K562 (cell line): ENCODE data around the gene SARS1. TPM values are rescaled to one million over a fixed set of nuclear protein-coding genes. Genes with fewer than 3 reads are reported as not detected.

Source experiments
- ATAC-seq: fragments of 200-7000 bp; cut with Tn5 transposase; 3 replicates; pipeline ENCODE4 v1.9.1; 2020; ENCODE audit warnings: moderate library complexity
- BruUV-seq: library from RNA; stranded (reverse); fragments of 400-500 nt; replicated peaks from 2 replicates; lab custom pipeline; 2021; lab: Mats Ljungman, UMichigan
- CTCF ChIA-PET: fragments of 300-600 bp; formaldehyde crosslinking; extraction: SDS; loops from one replicate; lab custom pipeline; 2021; ENCODE audit warnings: low intra/inter-chr PET ratio; lab: Yijun Ruan, JAX
- POLR2A ChIA-PET: fragments of 300-600, 350-650 bp; sonication (Branson Sonifier 250); formaldehyde crosslinking; extraction: SDS; loops from one replicate; lab custom pipeline; 2021; ENCODE audit warnings: antibody characterized with exemption, inconsistent platforms; lab: Yijun Ruan, JAX
- DNase-seq, 4 experiments: peaks; one replicate each; pipeline versions ENCODE4 v3.0.0 to v3.0.0-alpha.2; 2011 to 2018; ENCODE audit warnings: low spot score in 3 of 4, mixed read lengths in 3 of 4; ENCODE audit errors: extremely low read depth in 1 of 4
- FAIRE-seq: peaks from 2 replicates; lab custom pipeline; 2011; peaks lifted over from hg19 to GRCh38; lab: Jason Lieb, UNC
- H2AFZ ChIP-seq: 2 replicates; pipeline ENCODE4 v1.6.0; 2011; ENCODE audit warnings: low read depth, low read length, control low read depth, inconsistent platforms
- H3K27ac ChIP-seq: fragments of 200-600 bp; 3 replicates; pipeline ENCODE4 v1.8.0; 2011; ENCODE audit warnings: low read depth, mild to moderate bottlenecking, control low read depth, inconsistent platforms, low read length, moderate library complexity, mixed read lengths; ENCODE audit errors: extremely low read depth
- H3K27me3 ChIP-seq, 2 experiments: fragments of 300-600 bp in 1 of 2; 2 replicates in 1 of 2; 3 replicates in 1 of 2; pipeline versions ENCODE4 v1.6.0 to v1.8.0; 2011; ENCODE audit warnings: inconsistent platforms in 2 of 2, low read length in 2 of 2, mild to moderate bottlenecking in 1 of 2, mixed read lengths in 1 of 2, moderate library complexity in 1 of 2; ENCODE audit not compliant: control insufficient read depth in 2 of 2, insufficient read depth in 2 of 2
- H3K36me3 ChIP-seq: fragments of 300-600 bp; 3 replicates; pipeline ENCODE4 v1.8.0; 2011; ENCODE audit warnings: mild to moderate bottlenecking, low read length, inconsistent platforms; ENCODE audit not compliant: control insufficient read depth, insufficient read depth
- H3K4me1 ChIP-seq, 2 experiments: fragments of 200-600 bp in 1 of 2; replicated peaks in 1 of 2; 2 replicates in 1 of 2; 3 replicates in 1 of 2; pipeline versions ENCODE4 v1.5.1 to v1.8.0; 2011; ENCODE audit warnings: inconsistent platforms in 2 of 2, low read length in 2 of 2, mild to moderate bottlenecking in 1 of 2, mixed read lengths in 1 of 2, moderate library complexity in 1 of 2; ENCODE audit not compliant: control insufficient read depth in 2 of 2, insufficient read depth in 2 of 2
- H3K4me2 ChIP-seq: 2 replicates; pipeline ENCODE4 v1.6.1; 2011; ENCODE audit warnings: low read length, control low read depth, inconsistent platforms, mixed read lengths; ENCODE audit not compliant: insufficient read depth
- H3K4me3 ChIP-seq: fragments of 200-600 bp; sonication (generic), shearing (Covaris generic); 2 replicates; pipeline ENCODE4 v1.5.1; 2016; ENCODE audit warnings: control low read depth, inconsistent platforms
- H3K79me2 ChIP-seq: fragments of 200-600 bp; 3 replicates; pipeline ENCODE4 v1.8.0; 2011; ENCODE audit warnings: low read length, inconsistent platforms; ENCODE audit not compliant: control insufficient read depth, insufficient read depth
- H3K9ac ChIP-seq, 2 experiments: 2 replicates each; pipeline versions ENCODE4 v1.6.0 to v1.6.1; 2011; ENCODE audit warnings: low read depth in 2 of 2, low read length in 2 of 2, control low read depth in 1 of 2, inconsistent platforms in 1 of 2, mild to moderate bottlenecking in 1 of 2, mixed read lengths in 1 of 2; ENCODE audit not compliant: insufficient read depth in 1 of 2
- H3K9me1 ChIP-seq: one replicate; pipeline ENCODE4 v1.6.0; 2011; ENCODE audit warnings: inconsistent platforms, mild to moderate bottlenecking, low read length, moderate library complexity; ENCODE audit not compliant: control insufficient read depth, insufficient read depth
- H3K9me3 ChIP-seq: replicated peaks from 2 replicates; pipeline ENCODE4 v1.5.1; 2011; ENCODE audit warnings: low read depth, low read length, inconsistent platforms; ENCODE audit not compliant: control insufficient read depth, insufficient read depth
- H4K20me1 ChIP-seq: replicated peaks from 2 replicates; pipeline ENCODE4 v1.6.1; 2011; ENCODE audit warnings: low read length, inconsistent platforms, mixed read lengths; ENCODE audit not compliant: control insufficient read depth, insufficient read depth
- CCNT2 ChIP-seq: IDR thresholded peaks from 2 replicates; pipeline ENCODE4 v1.6.1; 2011; ENCODE audit warnings: borderline replicate concordance, low read depth, mild to moderate bottlenecking, moderate library complexity, mixed read lengths, low read length; ENCODE audit not compliant: insufficient read length; ENCODE audit errors: extremely low read depth
- MYNN ChIP-seq, 2 experiments: sonication (generic); formaldehyde crosslinking in 1 of 2; IDR thresholded peaks; 2 replicates each; pipeline versions ENCODE4 v1.5.0 to v1.6.1; 2016 to 2020; ENCODE audit warnings: antibody characterized with exemption in 1 of 2, missing genetic modification reagents in 1 of 2
- POLR2G ChIP-seq: fragments of 200-400 bp; formaldehyde crosslinking; IDR thresholded peaks from 2 replicates; pipeline ENCODE4 v1.6.1; 2017; ENCODE audit warnings: low read depth, mild to moderate bottlenecking, antibody characterized with exemption, low read length, moderate library complexity
- RBM22 ChIP-seq: fragments of 200-400 bp; formaldehyde crosslinking; IDR thresholded peaks from 2 replicates; pipeline ENCODE4 v1.6.1; 2018; ENCODE audit warnings: low read length, low read depth; ENCODE audit not compliant: poor library complexity, severe bottlenecking
- ZNF79 ChIP-seq: fragments of 250-450 bp; sonication (Bioruptor Pico); IDR thresholded peaks from 2 replicates; pipeline ENCODE4 v1.4.0; 2020; ENCODE audit warnings: low read depth, mild to moderate bottlenecking, moderate library complexity
- WGBS: fragments of 100-300 bp; shearing (Covaris generic); methylation state at CpG from one replicate; pipeline ENCODE4 v1.1.6; 2016; ENCODE audit warnings: low coverage, mixed read lengths; ENCODE audit not compliant: insufficient coverage; ENCODE audit errors: missing lambda C conversion rate; 5-methylcytosine and 5-hydroxymethylcytosine counted together
- in situ Hi-C: fragments of 300-500 bp; cut with MboI; formaldehyde crosslinking; loops from 4 replicates; pipeline ENCODE4 v1.15.0; 2018; ENCODE audit warnings: inconsistent platforms, mixed read lengths
- intact Hi-C: fragments of 100-400 bp; cut with micrococcal nuclease; formaldehyde crosslinking; loops from 2 replicates; pipeline ENCODE4 v1.14.2; 2022
- polyA plus RNA-seq, 8 experiments: library from polyadenylated mRNA; depleted of rRNA in 4 of 8; stranded (reverse) in 5 of 8; unstranded in 3 of 8; fragments of >200 nt; fragmentation: Nextera tagmentation in 2 of 8; fragmentation: Illumina TruSeq in 1 of 8; extraction: Ambion mirVana in 2 of 8; extraction: Trizol in 1 of 8; gene quantifications; 2 replicates each; pipeline versions ENCODE4 v1.2.1 to v1.2.3, GENCODE V29; 2011 to 2014; ENCODE audit warnings: inconsistent platforms in 1 of 8, missing spikeins in 1 of 8
- total RNA-seq, 7 experiments: library from RNA; depleted of rRNA in 6 of 7; stranded (reverse); fragments of >200 nt in 6 of 7; fragmentation: Illumina TruSeq in 2 of 7; extraction: Trizol in 2 of 7; gene quantifications; 2 replicates each; pipeline versions ENCODE4 v1.2.1 to v1.2.3, GENCODE V29; 2011 to 2021; ENCODE audit warnings: low replicate concordance in 1 of 7
- TF ChIP-seq, protein P1 (sequence below): fragments of 450-650 bp; IDR thresholded peaks from 2 replicates; pipeline ENCODE4 v1.7.1; 2018; ENCODE audit warnings: mild to moderate bottlenecking, low read depth; ENCODE audit not compliant: partially characterized antibody
- TF ChIP-seq, protein P2 (sequence below): sonication (generic); formaldehyde crosslinking; IDR thresholded peaks from 2 replicates; pipeline ENCODE4 v1.8.0; 2023; ENCODE audit warnings: missing genetic modification reagents, mild to moderate bottlenecking, borderline replicate concordance
- TF ChIP-seq, protein P3 (sequence below): sonication (generic); formaldehyde crosslinking; IDR thresholded peaks from 2 replicates; pipeline ENCODE4 v1.8.0; 2022; ENCODE audit warnings: missing genetic modification reagents, mild to moderate bottlenecking, borderline replicate concordance

The SARS1 gene
- total and polyA plus RNA-seq, 9 of the 15 experiments (the other 6 are each of a cell fraction or from before 2014, with no cell fraction given), result 221 to 623 (median 254) TPM

DNA sequence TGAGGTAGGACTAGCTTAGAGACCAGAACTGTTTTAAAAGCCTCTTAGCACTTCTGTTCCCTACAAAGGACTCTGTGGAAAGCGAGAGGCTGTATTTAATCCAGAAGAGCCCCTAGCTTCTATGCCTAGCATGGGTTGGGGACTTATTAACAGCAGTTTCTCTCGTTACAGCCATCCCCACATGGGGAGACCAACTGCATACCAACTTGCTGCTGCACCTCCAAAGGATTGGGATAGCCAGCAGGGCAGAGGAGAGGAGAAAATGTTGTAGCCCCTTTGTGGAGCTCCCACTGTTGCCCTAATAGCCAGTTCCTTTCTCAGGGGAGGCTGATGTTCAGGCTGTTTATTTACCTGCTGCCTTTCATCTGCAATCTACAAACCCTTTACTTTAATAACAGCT is 24.7 kb downstream of the SARS1 start (continued):
- TF ChIP-seq, protein P1, sequence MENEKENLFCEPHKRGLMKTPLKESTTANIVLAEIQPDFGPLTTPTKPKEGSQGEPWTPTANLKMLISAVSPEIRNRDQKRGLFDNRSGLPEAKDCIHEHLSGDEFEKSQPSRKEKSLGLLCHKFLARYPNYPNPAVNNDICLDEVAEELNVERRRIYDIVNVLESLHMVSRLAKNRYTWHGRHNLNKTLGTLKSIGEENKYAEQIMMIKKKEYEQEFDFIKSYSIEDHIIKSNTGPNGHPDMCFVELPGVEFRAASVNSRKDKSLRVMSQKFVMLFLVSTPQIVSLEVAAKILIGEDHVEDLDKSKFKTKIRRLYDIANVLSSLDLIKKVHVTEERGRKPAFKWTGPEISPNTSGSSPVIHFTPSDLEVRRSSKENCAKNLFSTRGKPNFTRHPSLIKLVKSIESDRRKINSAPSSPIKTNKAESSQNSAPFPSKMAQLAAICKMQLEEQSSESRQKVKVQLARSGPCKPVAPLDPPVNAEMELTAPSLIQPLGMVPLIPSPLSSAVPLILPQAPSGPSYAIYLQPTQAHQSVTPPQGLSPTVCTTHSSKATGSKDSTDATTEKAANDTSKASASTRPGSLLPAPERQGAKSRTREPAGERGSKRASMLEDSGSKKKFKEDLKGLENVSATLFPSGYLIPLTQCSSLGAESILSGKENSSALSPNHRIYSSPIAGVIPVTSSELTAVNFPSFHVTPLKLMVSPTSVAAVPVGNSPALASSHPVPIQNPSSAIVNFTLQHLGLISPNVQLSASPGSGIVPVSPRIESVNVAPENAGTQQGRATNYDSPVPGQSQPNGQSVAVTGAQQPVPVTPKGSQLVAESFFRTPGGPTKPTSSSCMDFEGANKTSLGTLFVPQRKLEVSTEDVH, result peak; percentile 22
- TF ChIP-seq, all 486 proteins: peak for 5

DNA sequence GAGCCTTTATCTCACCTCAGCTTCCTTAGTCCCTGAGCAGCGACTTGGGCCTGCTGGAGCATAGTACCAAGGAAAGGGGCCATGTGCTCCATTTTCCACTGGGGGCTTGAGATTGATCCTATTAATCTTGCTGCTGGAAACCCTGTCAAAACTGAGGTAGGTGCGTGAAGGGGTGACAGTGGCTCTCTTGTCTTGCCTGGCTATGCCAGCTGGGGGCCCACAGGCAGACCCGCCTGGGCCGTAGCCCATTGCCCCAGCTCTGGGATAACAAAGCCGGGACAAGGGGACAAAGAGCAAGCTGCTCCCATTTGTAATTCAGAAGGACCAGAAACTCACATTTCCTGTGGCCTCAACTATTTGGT is 25.3 kb downstream of the SARS1 start:
- Histone ChIP-seq H3K4me1 (peaks cover 15 to 28% of the 10 kb centered on the region in 2 experiments; a peak in 4 of 5 replicates), H3K4me3 (no peak overlapping the region), H3K27me3 (no peaks in the 10 kb centered on the region), H4K20me1 (peaks cover 11% of the 10 kb centered on the region), H3K9me3 (no peaks in the 10 kb centered on the region), H3K9ac (0 out of 4 replicates have a peak overlapping the region, but pooled peaks of 1 of the 2 experiments have one; percentile 72), H3K27ac (no peak overlapping the region), H2AFZ (no peak overlapping the region), H3K9me1 (no peaks in the 10 kb centered on the region), H3K36me3 (peaks cover 53% of the 10 kb centered on the region), H3K4me2 (no peak overlapping the region), H3K79me2 (no peaks in the 10 kb centered on the region)
- no peak for FAIRE-seq
- WGBS, result 79% methylated on average over 5 of the region's 5 CpGs
- CTCF ChIA-PET, result no interaction called here
- POLR2A ChIA-PET, result interaction anchor here (0.7 to 4.9 kb wide), 9 partner anchors 8 to 166 kb away, joined by 3 to 53 read pairs (median 10); partner anchors contain the start of gene CELSR2
- DNase-seq, result no peak
- no TSS peak for BruUV-seq
- in situ Hi-C loops (no loop called here), intact Hi-C loops (loop anchor here (2.0 kb wide), 1 partner anchor 38 kb away; no protein-coding TSS in a partner anchor)
- TF ChIP-seq, protein P2, sequence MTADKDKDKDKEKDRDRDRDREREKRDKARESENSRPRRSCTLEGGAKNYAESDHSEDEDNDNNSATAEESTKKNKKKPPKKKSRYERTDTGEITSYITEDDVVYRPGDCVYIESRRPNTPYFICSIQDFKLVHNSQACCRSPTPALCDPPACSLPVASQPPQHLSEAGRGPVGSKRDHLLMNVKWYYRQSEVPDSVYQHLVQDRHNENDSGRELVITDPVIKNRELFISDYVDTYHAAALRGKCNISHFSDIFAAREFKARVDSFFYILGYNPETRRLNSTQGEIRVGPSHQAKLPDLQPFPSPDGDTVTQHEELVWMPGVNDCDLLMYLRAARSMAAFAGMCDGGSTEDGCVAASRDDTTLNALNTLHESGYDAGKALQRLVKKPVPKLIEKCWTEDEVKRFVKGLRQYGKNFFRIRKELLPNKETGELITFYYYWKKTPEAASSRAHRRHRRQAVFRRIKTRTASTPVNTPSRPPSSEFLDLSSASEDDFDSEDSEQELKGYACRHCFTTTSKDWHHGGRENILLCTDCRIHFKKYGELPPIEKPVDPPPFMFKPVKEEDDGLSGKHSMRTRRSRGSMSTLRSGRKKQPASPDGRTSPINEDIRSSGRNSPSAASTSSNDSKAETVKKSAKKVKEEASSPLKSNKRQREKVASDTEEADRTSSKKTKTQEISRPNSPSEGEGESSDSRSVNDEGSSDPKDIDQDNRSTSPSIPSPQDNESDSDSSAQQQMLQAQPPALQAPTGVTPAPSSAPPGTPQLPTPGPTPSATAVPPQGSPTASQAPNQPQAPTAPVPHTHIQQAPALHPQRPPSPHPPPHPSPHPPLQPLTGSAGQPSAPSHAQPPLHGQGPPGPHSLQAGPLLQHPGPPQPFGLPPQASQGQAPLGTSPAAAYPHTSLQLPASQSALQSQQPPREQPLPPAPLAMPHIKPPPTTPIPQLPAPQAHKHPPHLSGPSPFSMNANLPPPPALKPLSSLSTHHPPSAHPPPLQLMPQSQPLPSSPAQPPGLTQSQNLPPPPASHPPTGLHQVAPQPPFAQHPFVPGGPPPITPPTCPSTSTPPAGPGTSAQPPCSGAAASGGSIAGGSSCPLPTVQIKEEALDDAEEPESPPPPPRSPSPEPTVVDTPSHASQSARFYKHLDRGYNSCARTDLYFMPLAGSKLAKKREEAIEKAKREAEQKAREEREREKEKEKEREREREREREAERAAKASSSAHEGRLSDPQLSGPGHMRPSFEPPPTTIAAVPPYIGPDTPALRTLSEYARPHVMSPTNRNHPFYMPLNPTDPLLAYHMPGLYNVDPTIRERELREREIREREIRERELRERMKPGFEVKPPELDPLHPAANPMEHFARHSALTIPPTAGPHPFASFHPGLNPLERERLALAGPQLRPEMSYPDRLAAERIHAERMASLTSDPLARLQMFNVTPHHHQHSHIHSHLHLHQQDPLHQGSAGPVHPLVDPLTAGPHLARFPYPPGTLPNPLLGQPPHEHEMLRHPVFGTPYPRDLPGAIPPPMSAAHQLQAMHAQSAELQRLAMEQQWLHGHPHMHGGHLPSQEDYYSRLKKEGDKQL (CRISPR knock-in tag), result 0 out of 2 replicates have a peak, but pooled peaks have one; percentile 74
- TF ChIP-seq POLR2G (peak; percentile 61), ZNF79 (CRISPR knock-in tag) (no peak), RBM22 (peak; percentile 12), MYNN (IDR thresholded peaks at IDR 0.05) (0 out of 2 replicates have a peak, but pooled peaks have one; percentile 12), MYNN (CRISPR knock-in tag; IDR thresholded peaks at IDR 0.05) (no peak), CCNT2 (peak; percentile 23)
- TF ChIP-seq, protein P3, sequence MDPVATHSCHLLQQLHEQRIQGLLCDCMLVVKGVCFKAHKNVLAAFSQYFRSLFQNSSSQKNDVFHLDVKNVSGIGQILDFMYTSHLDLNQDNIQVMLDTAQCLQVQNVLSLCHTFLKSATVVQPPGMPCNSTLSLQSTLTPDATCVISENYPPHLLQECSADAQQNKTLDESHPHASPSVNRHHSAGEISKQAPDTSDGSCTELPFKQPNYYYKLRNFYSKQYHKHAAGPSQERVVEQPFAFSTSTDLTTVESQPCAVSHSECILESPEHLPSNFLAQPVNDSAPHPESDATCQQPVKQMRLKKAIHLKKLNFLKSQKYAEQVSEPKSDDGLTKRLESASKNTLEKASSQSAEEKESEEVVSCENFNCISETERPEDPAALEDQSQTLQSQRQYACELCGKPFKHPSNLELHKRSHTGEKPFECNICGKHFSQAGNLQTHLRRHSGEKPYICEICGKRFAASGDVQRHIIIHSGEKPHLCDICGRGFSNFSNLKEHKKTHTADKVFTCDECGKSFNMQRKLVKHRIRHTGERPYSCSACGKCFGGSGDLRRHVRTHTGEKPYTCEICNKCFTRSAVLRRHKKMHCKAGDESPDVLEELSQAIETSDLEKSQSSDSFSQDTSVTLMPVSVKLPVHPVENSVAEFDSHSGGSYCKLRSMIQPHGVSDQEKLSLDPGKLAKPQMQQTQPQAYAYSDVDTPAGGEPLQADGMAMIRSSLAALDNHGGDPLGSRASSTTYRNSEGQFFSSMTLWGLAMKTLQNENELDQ (CRISPR knock-in tag), result no peak
- ATAC-seq, result no peak
